T-helper 22 cell (primary cell): ENCODE results near the gene LRCOL1.

Experiments
- DNase-seq: peaks from one replicate; pipeline ENCODE4 v3.0.0-alpha.2; 2020; ENCODE audit warnings: low read depth

Gene LRCOL1

GRCh38 chr12:132581348-132582057, 28.9 kb downstream of the LRCOL1 start:
- DNase-seq, result no peak

GRCh38 chr12:132580701-132581292, 29.6 kb downstream of the LRCOL1 start:
- DNase-seq, result no peak

- no peak for DNase-seq
These were observed 30.6 kb downstream of the LRCOL1 start for GRCh38 chr12:132579744-132580143.

- no peak for DNase-seq
These were observed 31.6 kb downstream of the LRCOL1 start for GRCh38 chr12:132578826-132579225.

GRCh38 chr12:132578118-132578517, 32.3 kb downstream of the LRCOL1 start:
- no peak for DNase-seq

GRCh38 chr12:132577191-132577920, 33.0 kb downstream of the LRCOL1 start:
- no peak for DNase-seq

GRCh38 chr12:132576701-132577100, 33.7 kb downstream of the LRCOL1 start:
- no peak for DNase-seq

GRCh38 chr12:132575661-132576060, 34.7 kb downstream of the LRCOL1 start:
- no peak for DNase-seq

GRCh38 chr12:132574271-132574996, 35.9 kb downstream of the LRCOL1 start:
- DNase-seq, result no peak

- no peak for DNase-seq
These were observed 37.3 kb downstream of the LRCOL1 start for GRCh38 chr12:132572801-132573760.

- no peak for DNase-seq
These were observed 38.3 kb downstream of the LRCOL1 start for GRCh38 chr12:132572106-132572505.

GRCh38 chr12:132571598-132571997, 38.8 kb downstream of the LRCOL1 start:
- no peak for DNase-seq

- DNase-seq, result no peak
These were observed 39.3 kb downstream of the LRCOL1 start for GRCh38 chr12:132571051-132571450.

- no peak for DNase-seq
These were observed 39.7 kb downstream of the LRCOL1 start for GRCh38 chr12:132570635-132571034.

- DNase-seq, result no peak
These were observed 40.4 kb downstream of the LRCOL1 start for GRCh38 chr12:132569856-132570480.

GRCh38 chr12:132568826-132569480, 41.4 kb downstream of the LRCOL1 start:
- no peak for DNase-seq

- no peak for DNase-seq
These were observed 42.1 kb downstream of the LRCOL1 start for GRCh38 chr12:132568301-132568700.

- DNase-seq, result no peak
These were observed 43.8 kb downstream of the LRCOL1 start for GRCh38 chr12:132566516-132567131.

- no peak for DNase-seq
These were observed 45.0 kb downstream of the LRCOL1 start for GRCh38 chr12:132565365-132565764.

- DNase-seq, result no peak
These were observed 46.5 kb downstream of the LRCOL1 start for GRCh38 chr12:132563911-132564310.
